HG02571 (cell line): ENCODE data around the gene DHRS3.

ENCODE experiments used
- ATAC-seq: cut with Tn5 transposase; IDR thresholded peaks from one replicate; pipeline ENCODE4 v1.9.1; 2021; ENCODE audit warnings: mild to moderate bottlenecking, moderate library complexity; ENCODE audit not compliant: unreplicated experiment

Gene DHRS3

DNA sequence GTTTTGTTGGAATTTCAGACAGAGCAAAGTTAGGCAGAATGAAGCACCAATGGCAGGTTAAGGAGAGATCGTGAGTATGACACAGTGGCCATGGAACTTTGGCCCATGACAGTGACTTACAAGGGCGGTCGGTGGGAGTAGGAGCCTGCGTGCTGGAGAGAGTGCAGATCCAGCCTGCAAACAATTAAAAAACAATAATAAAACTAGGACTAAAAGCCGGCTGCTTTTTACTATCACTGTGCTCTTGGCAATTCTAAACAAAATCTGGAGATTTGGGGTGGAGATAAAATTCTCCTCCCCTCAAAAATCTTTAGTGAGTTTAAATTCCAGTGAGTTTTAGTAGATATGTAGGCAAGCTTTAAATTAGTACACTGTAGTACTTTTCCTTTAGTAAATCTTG lies 96.9 kb downstream of the DHRS3 start:
- ATAC-seq, result no peak

DNA sequence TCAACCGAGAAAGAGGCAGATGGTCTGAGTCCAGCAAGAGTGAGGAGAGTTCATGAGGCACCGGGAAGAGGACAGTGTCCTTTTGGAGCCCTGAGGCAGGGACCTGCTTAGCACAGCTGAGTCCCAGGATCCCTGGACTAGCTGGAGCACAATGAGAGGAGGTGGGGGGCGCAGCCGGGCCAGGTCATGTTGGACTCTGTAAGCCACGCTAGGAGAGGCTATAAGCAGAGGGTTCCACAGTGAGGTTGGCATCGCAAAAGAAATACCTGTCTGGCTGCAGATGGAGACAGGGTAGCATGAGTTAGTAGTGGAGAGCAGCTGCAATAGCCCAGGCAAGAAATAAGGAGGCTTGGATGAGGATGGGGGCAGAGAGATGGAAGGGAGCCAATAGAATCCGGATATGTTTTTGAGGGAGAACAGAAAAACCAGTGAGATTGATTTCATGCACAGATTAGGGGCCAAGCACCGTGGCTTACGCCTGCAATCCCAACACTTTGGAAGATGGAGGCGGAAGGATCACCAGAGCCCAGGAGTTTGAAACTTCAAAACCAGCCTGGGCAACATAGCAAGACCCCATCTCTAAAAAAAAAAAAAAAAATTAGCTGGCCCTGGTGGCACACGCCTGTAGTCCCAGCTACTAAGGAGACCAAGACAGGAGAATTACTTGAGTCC lies 98.2 kb downstream of the DHRS3 start:
- no peak for ATAC-seq

DNA sequence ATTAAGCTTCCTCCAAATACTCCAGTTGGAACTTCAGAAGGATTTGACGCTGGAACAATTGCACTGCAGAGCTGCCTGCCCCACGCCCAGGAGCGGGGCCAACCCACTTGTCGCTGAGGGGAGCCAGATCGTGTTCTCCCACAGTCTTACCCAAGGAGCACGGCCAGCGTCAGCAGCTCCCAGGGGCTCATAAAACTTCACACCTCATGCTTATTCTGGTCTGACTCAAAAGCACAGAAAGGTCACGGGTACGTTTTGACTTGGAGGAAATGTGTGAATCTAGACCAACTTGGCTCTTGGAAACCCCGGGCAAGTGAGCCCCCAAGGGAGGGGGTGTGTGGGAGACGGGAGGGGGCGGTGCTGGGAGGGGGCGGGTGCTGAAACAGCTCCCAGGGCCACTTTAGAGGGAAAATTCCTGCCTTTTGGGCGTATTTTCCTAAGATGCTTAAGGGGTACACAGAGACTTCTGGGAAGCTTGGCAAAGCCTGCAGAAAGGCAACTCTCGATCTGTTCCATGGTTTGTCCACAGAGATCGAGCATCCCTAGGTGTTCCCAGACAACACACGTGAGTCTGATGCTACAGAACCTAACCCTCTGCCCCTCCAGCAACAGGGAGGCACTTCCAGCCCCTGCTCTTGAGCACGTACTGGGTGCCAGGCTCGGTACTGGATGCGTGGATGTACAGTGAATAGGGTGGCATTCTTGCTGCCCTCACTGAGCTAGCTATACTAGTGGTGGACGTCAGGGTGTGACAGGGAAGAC lies 98.9 kb downstream of the DHRS3 start:
- no peak for ATAC-seq
